ENCODE results near the gene CHPF2.
A peak's percentile ranks its signal among the peaks of the same experiment; 100 is the strongest.

The CHPF2 gene

GRCh38 chr7:151206914-151207313, 25.4 kb upstream of the CHPF2 start:
- no peak for DNase-seq

- no peak for DNase-seq
These were observed 25.0 kb upstream of the CHPF2 start for GRCh38 chr7:151207315-151207714.

- no peak for DNase-seq
These were observed 24.5 kb upstream of the CHPF2 start for GRCh38 chr7:151207804-151208203.

- no peak for DNase-seq
These were observed 23.9 kb upstream of the CHPF2 start for GRCh38 chr7:151208253-151208862.

GRCh38 chr7:151209588-151209987, 22.7 kb upstream of the CHPF2 start:
- DNase-seq = no peak

GRCh38 chr7:151210087-151210854, 22.0 kb upstream of the CHPF2 start, which contains the start of gene H2BK1:
Gene H2BK1 (minus strand): TSS chr7:151210488. CDS start chr7:151210318, 170 bp downstream.
- DNase-seq = no peak

- no peak for DNase-seq
These were observed 21.0 kb upstream of the CHPF2 start for GRCh38 chr7:151211155-151211772.

GRCh38 chr7:151212626-151213025, 19.7 kb upstream of the CHPF2 start:
- DNase-seq = no peak

- no peak for DNase-seq
These were observed 18.5 kb upstream of the CHPF2 start for GRCh38 chr7:151213826-151214225.

- DNase-seq = no peak
These were observed 16.9 kb upstream of the CHPF2 start for GRCh38 chr7:151215396-151215795.

- DNase-seq = no peak
These were observed 14.1 kb upstream of the CHPF2 start for GRCh38 chr7:151218170-151218569.

- no peak for DNase-seq
These were observed 8.6 kb upstream of the CHPF2 start for GRCh38 chr7:151223728-151224127.

- no peak for DNase-seq
These were observed 6.3 kb upstream of the CHPF2 start for GRCh38 chr7:151225948-151226510.

- no peak for DNase-seq
These were observed 5.8 kb upstream of the CHPF2 start for GRCh38 chr7:151226560-151226874.

- peak; percentile 99 for DNase-seq
These were observed 5.2 kb upstream of the CHPF2 start, which contains the start of gene ABCF2 for GRCh38 chr7:151226875-151227782. Gene ABCF2 (minus strand): TSS chr7:151227205. CDS start chr7:151226458, 747 bp downstream.

GRCh38 chr7:151228024-151228866, 4.0 kb upstream of the CHPF2 start:
- DNase-seq = no peak

- no peak for DNase-seq
These were observed 3.0 kb upstream of the CHPF2 start for GRCh38 chr7:151229249-151229648.

- no peak for DNase-seq
These were observed 1.2 kb upstream of the CHPF2 start for GRCh38 chr7:151231080-151231479.

GRCh38 chr7:151232917-151233701, 826 bp downstream of the CHPF2 start:
- peak; percentile 68 for DNase-seq

- no peak for DNase-seq
These were observed 1.5 kb downstream of the CHPF2 start for GRCh38 chr7:151233804-151234203.

All from activated T-cell treated with anti-CD3 and anti-CD28 coated beads, Interleukin-2, amount 50 U/mL, for 1 hour (primary cell).